ENCODE results near the gene ADRA2A. TPM values are rescaled to one million over a fixed set of nuclear protein-coding genes. Genes with fewer than 3 reads are reported as not detected.

ADRA2A gene
- total and polyA plus RNA-seq, 12 donors: 0.32 to 9.6 (median 2.9) TPM

GRCh38 chr10:111117528-111118277 lies 40.9 kb downstream of the ADRA2A start:
- no peak for TF ChIP-seq CTCF (IDR thresholded peaks at IDR 0.05)
- no peak for TF ChIP-seq POLR2A (IDR thresholded peaks at IDR 0.05)
- Histone ChIP-seq H3K27me3 (no peaks in the 10 kb centered on the region), H3K4me1 (replicated peaks in 1 of 2) (no peaks in the 10 kb centered on the region), H3K27ac (no peak overlapping the region), H3K4me3 (no peak overlapping the region), H3K9me3 (replicated peaks in 1 of 3) (no peaks in the 10 kb centered on the region), H3K36me3 (replicated peaks in 1 of 2) (no peaks in the 10 kb centered on the region)
- intact Hi-C loops (cut with DNase I): no loop called here
- WGBS, 4 donors: 85 to 93% (median 88%) methylated on average over 7 to 8 of the region's 8 CpGs
- peak in 1 of 7 donors; percentile 8 for DNase-seq

- TF ChIP-seq CTCF (IDR thresholded peaks at IDR 0.05): no peak
- TF ChIP-seq POLR2A (IDR thresholded peaks at IDR 0.05): no peak
- no peaks in the 10 kb centered on the region for H3K4me1 ChIP-seq (replicated peaks in 1 of 2)
- H3K9me3 ChIP-seq (replicated peaks in 1 of 3): no peaks in the 10 kb centered on the region
- no peak overlapping the region for H3K27ac ChIP-seq
- no peak overlapping the region for H3K4me3 ChIP-seq
- intact Hi-C loops (cut with DNase I): no loop called here
- DNase-seq: no peak
- no peaks in the 10 kb centered on the region for H3K27me3 ChIP-seq
- WGBS, 4 donors: 53 to 87% (median 84%) methylated on average over 2 to 3 of the region's 3 CpGs
- no peaks in the 10 kb centered on the region for H3K36me3 ChIP-seq (replicated peaks in 1 of 2)
These were observed 41.9 kb downstream of the ADRA2A start for GRCh38 chr10:111118758-111119157.

- H3K4me1 ChIP-seq (replicated peaks in 1 of 2): no peaks in the 10 kb centered on the region
- no peaks in the 10 kb centered on the region for H3K36me3 ChIP-seq (replicated peaks in 1 of 2)
- 93 to 96% (median 94%) methylated on average over 3 to 4 of the region's 4 CpGs for WGBS, 4 donors
- TF ChIP-seq CTCF (IDR thresholded peaks at IDR 0.05): no peak
- H3K9me3 ChIP-seq (replicated peaks in 1 of 3): no peaks in the 10 kb centered on the region
- DNase-seq: no peak
- intact Hi-C loops (cut with DNase I): no loop called here
- H3K4me3 ChIP-seq: no peak overlapping the region
- no peak overlapping the region for H3K27ac ChIP-seq
- no peaks in the 10 kb centered on the region for H3K27me3 ChIP-seq
These were observed 42.8 kb downstream of the ADRA2A start for GRCh38 chr10:111119637-111120036.

GRCh38 chr10:111122127-111122526 lies 45.3 kb downstream of the ADRA2A start:
- no peak for DNase-seq
- no peaks in the 10 kb centered on the region for H3K9me3 ChIP-seq (replicated peaks in 1 of 3)
- H3K36me3 ChIP-seq (replicated peaks in 1 of 2): no peaks in the 10 kb centered on the region
- H3K27me3 ChIP-seq: no peaks in the 10 kb centered on the region
- no peak overlapping the region for H3K4me3 ChIP-seq
- intact Hi-C loops (cut with DNase I): no loop called here
- no peaks in the 10 kb centered on the region for H3K4me1 ChIP-seq (replicated peaks in 1 of 2)
- H3K27ac ChIP-seq: no peak overlapping the region
- TF ChIP-seq POLR2A (IDR thresholded peaks at IDR 0.05): no peak
- TF ChIP-seq CTCF (IDR thresholded peaks at IDR 0.05): no peak
